ENCODE data around the gene UTP18. TPM values are rescaled to one million over a fixed set of nuclear protein-coding genes. Genes with fewer than 3 reads are reported as not detected.
"Not testable (repeated sequence)": the region's sequence is repeated elsewhere in the genome, so short reads cannot be mapped to it uniquely, and the experiment has no call there.

UTP18 gene
- total and polyA plus RNA-seq, 2 donors from 2014 or later = 28.8 to 31.1 TPM

- Histone ChIP-seq H3K36me3 (ENCODE audit: control insufficient read depth in 2 of 3, insufficient read depth in 3 of 3, low read length in 3 of 3) (peaks cover 0 to 4% (median 3%) of the 10 kb centered on the region in 3 donors), H3K27me3 (ENCODE audit: control insufficient read depth, insufficient read depth, low read length) (no peaks in the 10 kb centered on the region), H3K4me3 (ENCODE audit: low read length in 3 of 3) (peak overlapping the region; percentile 84 to 99 (median 89)), H3K9me3 (ENCODE audit: control insufficient read depth in 2 of 3, insufficient read depth in 1 of 3, low read length in 3 of 3) (no peaks in the 10 kb centered on the region), H3K4me1 (ENCODE audit: control insufficient read depth in 2 of 3, insufficient read depth in 2 of 3, low read depth in 1 of 3, low read length in 3 of 3) (peaks cover 0 to 27% (median 16%) of the 10 kb centered on the region in 3 donors), H3K27ac (ENCODE audit: low read depth in 2 of 2, low read length in 2 of 2) (peak overlapping the region; percentile 93 to 100), H3K9ac (ENCODE audit: low read length in 3 of 3) (peak overlapping the region; percentile 58 to 91 (median 85))
- TF ChIP-seq CTCF (IDR thresholded peaks at IDR 0.05; ENCODE audit: borderline replicate concordance, extremely low read depth, insufficient read depth) = no peak
- FAIRE-seq (no peak), DNase-seq (peak in 4 of 5 donors; percentile 41 to 87 (median 80))
- intact Hi-C loops (cut with DNase I) = no loop called here
Measured at GRCh38 chr17:51261024-51261963, 948 bp downstream of the UTP18 start.

GRCh38 chr17:51263006-51263405 lies 2.7 kb downstream of the UTP18 start:
- H3K4me1 ChIP-seq (ENCODE audit: control insufficient read depth in 2 of 3, insufficient read depth in 2 of 3, low read depth in 1 of 3, low read length in 3 of 3) = peaks cover 0 to 15% (median 13%) of the 10 kb centered on the region in 3 donors
- H3K9ac ChIP-seq (ENCODE audit: low read length in 3 of 3) = no peak overlapping the region
- no peaks in the 10 kb centered on the region for H3K9me3 ChIP-seq (ENCODE audit: control insufficient read depth in 2 of 3, insufficient read depth in 1 of 3, low read length in 3 of 3)
- intact Hi-C loops (cut with DNase I) = no loop called here
- DNase-seq (no peak), FAIRE-seq (no peak)
- no peaks in the 10 kb centered on the region for H3K27me3 ChIP-seq (ENCODE audit: control insufficient read depth, insufficient read depth, low read length)
- no peak overlapping the region for H3K27ac ChIP-seq (ENCODE audit: low read depth in 2 of 2, low read length in 2 of 2)
- H3K4me3 ChIP-seq (ENCODE audit: low read length in 3 of 3) = no peak overlapping the region
- H3K36me3 ChIP-seq (ENCODE audit: control insufficient read depth in 2 of 3, insufficient read depth in 3 of 3, low read length in 3 of 3) = peaks cover 2 to 18% (median 5%) of the 10 kb centered on the region in 3 donors
- no peak for TF ChIP-seq CTCF (IDR thresholded peaks at IDR 0.05; ENCODE audit: borderline replicate concordance, extremely low read depth, insufficient read depth)

GRCh38 chr17:51264466-51264865 lies 4.1 kb downstream of the UTP18 start:
- H3K27me3 ChIP-seq (ENCODE audit: control insufficient read depth, insufficient read depth, low read length); H3K4me3 ChIP-seq (ENCODE audit: low read length in 3 of 3); DNase-seq; H3K9ac ChIP-seq (ENCODE audit: low read length in 3 of 3); H3K4me1 ChIP-seq (ENCODE audit: control insufficient read depth in 2 of 3, insufficient read depth in 2 of 3, low read depth in 1 of 3, low read length in 3 of 3); intact Hi-C loops (cut with DNase I); FAIRE-seq; H3K9me3 ChIP-seq (ENCODE audit: control insufficient read depth in 2 of 3, insufficient read depth in 1 of 3, low read length in 3 of 3); H3K27ac ChIP-seq (ENCODE audit: low read depth in 2 of 2, low read length in 2 of 2): not testable (repeated sequence)
- H3K36me3 ChIP-seq (ENCODE audit: control insufficient read depth in 2 of 3, insufficient read depth in 3 of 3, low read length in 3 of 3) = peaks cover 5 to 26% (median 11%) of the 10 kb centered on the region in 3 donors

GRCh38 chr17:51269991-51270390 lies 9.6 kb downstream of the UTP18 start:
- intact Hi-C loops (cut with DNase I) = no loop called here
- Histone ChIP-seq H3K9me3 (ENCODE audit: control insufficient read depth in 2 of 3, insufficient read depth in 1 of 3, low read length in 3 of 3) (no peaks in the 10 kb centered on the region), H3K4me1 (ENCODE audit: control insufficient read depth in 2 of 3, insufficient read depth in 2 of 3, low read depth in 1 of 3, low read length in 3 of 3) (no peaks in the 10 kb centered on the region), H3K9ac (ENCODE audit: low read length in 3 of 3) (no peak overlapping the region), H3K4me3 (ENCODE audit: low read length in 3 of 3) (no peak overlapping the region), H3K36me3 (ENCODE audit: control insufficient read depth in 2 of 3, insufficient read depth in 3 of 3, low read length in 3 of 3) (peaks cover 5 to 32% (median 10%) of the 10 kb centered on the region in 3 donors), H3K27me3 (ENCODE audit: control insufficient read depth, insufficient read depth, low read length) (no peaks in the 10 kb centered on the region), H3K27ac (ENCODE audit: low read depth in 2 of 2, low read length in 2 of 2) (no peak overlapping the region)
- no peak for DNase-seq
- FAIRE-seq = no peak
- TF ChIP-seq CTCF (IDR thresholded peaks at IDR 0.05; ENCODE audit: borderline replicate concordance, extremely low read depth, insufficient read depth) = no peak

Measured in kidney (tissue), 14 donors.